Smooth muscle cell (in vitro differentiated cells): ENCODE results near the gene FAM162B. TPM values are rescaled to one million over a fixed set of nuclear protein-coding genes. Genes with fewer than 3 reads are reported as not detected.

Experiments used
- DNase-seq: peaks from one replicate; lab custom pipeline; 2025; ENCODE audit not compliant: unreplicated experiment; lab: John Stamatoyannopoulos, UW
- H2AFZ ChIP-seq: fragments of 200-600 bp; sonication (generic); 2 replicates; pipeline ENCODE4 v1.6.0; 2016; ENCODE audit warnings: antibody characterized with exemption, low read depth, mild to moderate bottlenecking
- H3F3A ChIP-seq: fragments of 200-600 bp; sonication (generic); 2 replicates; pipeline ENCODE4 v1.6.0; 2017; ENCODE audit warnings: antibody characterized with exemption, low read depth
- H3K27ac ChIP-seq: fragments of 200-600 bp; sonication (generic); 2 replicates; pipeline ENCODE4 v1.5.1; 2016; ENCODE audit warnings: low read depth, mild to moderate bottlenecking
- H3K27me3 ChIP-seq: fragments of 200-600 bp; sonication (generic); 2 replicates; pipeline ENCODE4 v1.6.1; 2016; ENCODE audit warnings: low read depth, mild to moderate bottlenecking
- H3K36me3 ChIP-seq: fragments of 200-600 bp; sonication (generic); 2 replicates; pipeline ENCODE4 v1.5.1; 2016; ENCODE audit warnings: low read depth
- H3K4me1 ChIP-seq: fragments of 200-600 bp; sonication (generic); 2 replicates; pipeline ENCODE4 v1.5.1; 2016; ENCODE audit warnings: low read depth
- H3K4me2 ChIP-seq: fragments of 200-600 bp; sonication (generic); 2 replicates; pipeline ENCODE4 v1.6.0; 2016; ENCODE audit warnings: mild to moderate bottlenecking
- H3K4me3 ChIP-seq: fragments of 200-600 bp; sonication (generic); 2 replicates; pipeline ENCODE4 v1.5.1; 2016; ENCODE audit warnings: mild to moderate bottlenecking
- H3K79me2 ChIP-seq: fragments of 200-600 bp; sonication (generic); 2 replicates; pipeline ENCODE4 v1.6.0; 2016; ENCODE audit warnings: low read depth, mild to moderate bottlenecking
- H3K9ac ChIP-seq: fragments of 200-600 bp; sonication (generic); 2 replicates; pipeline ENCODE4 v1.6.0; 2016; ENCODE audit warnings: low read depth
- H3K9me3 ChIP-seq: fragments of 200-600 bp; sonication (generic); replicated peaks from 2 replicates; pipeline ENCODE4 v1.5.1; 2016; ENCODE audit warnings: low read depth
- H4K20me1 ChIP-seq: fragments of 200-600 bp; sonication (generic); 2 replicates; pipeline ENCODE4 v1.6.0; 2016; ENCODE audit warnings: low read depth
- CTCF ChIP-seq: fragments of 200-600 bp; sonication (generic); IDR thresholded peaks from 2 replicates; pipeline ENCODE4 v1.5.1; 2017; ENCODE audit warnings: borderline replicate concordance, mild to moderate bottlenecking, antibody characterized with exemption; ENCODE audit not compliant: insufficient read depth, poor library complexity, severe bottlenecking
- WGBS: methylation state at CpG from one replicate; pipeline ENCODE4 v1.1.7; 2016; ENCODE audit warnings: low lambda C conversion rate; 5-methylcytosine and 5-hydroxymethylcytosine counted together
- polyA plus RNA-seq: library from polyadenylated mRNA; unstranded; fragments of >200 nt; fragmentation: Nextera tagmentation; extraction: Ambion mirVana; gene quantifications from 2 replicates; pipeline ENCODE4 v1.2.1, GENCODE V29; 2016
- total RNA-seq: library from RNA; depleted of rRNA; stranded (reverse); fragments of >200 nt; gene quantifications from 2 replicates; pipeline ENCODE4 v1.2.3, GENCODE V29; 2014

The FAM162B gene
- total and polyA plus RNA-seq, 2 experiments from 2014 or later, result 0.18 to 0.61 TPM

- Histone ChIP-seq H3K9ac (no peak overlapping the region), H3K9me3 (no peaks in the 10 kb centered on the region), H3K27me3 (peaks cover 7% of the 10 kb centered on the region), H3K79me2 (no peaks in the 10 kb centered on the region), H3K4me3 (no peak overlapping the region), H3K4me2 (no peak overlapping the region), H3K27ac (no peak overlapping the region), H3K36me3 (no peaks in the 10 kb centered on the region), H4K20me1 (no peaks in the 10 kb centered on the region), H2AFZ (no peak overlapping the region), H3F3A (no peaks in the 10 kb centered on the region), H3K4me1 (no peaks in the 10 kb centered on the region)
- WGBS, result 89% methylated on average over 1 of the region's 1 CpG
- DNase-seq, result no peak
- TF ChIP-seq CTCF, result no peak
Observed at GRCh38 chr6:116773886-116774285, 8.4 kb upstream of the FAM162B start.

DNA sequence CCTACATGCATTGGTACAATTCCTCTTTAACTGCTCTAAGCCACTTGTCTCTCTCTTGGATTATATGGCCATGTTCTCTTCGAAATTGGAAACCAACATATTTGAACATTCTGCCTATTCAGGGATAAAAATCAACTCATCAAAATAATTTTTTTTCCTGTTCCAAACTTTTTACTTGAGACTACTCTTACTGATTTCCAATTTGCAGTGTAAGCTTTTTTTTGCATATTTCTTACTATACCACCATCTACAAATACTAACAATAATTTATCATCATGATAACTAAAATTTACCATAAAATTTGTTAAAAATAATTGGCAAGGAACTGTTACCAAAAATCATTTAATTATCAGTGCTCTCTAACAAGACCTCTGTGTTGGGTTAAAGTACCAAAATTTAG is 6.9 kb upstream of the FAM162B start:
- no peak for TF ChIP-seq CTCF
- Histone ChIP-seq H3K36me3 (no peaks in the 10 kb centered on the region), H3K4me3 (no peak overlapping the region), H3K4me1 (no peaks in the 10 kb centered on the region), H3F3A (no peaks in the 10 kb centered on the region), H3K27me3 (peaks cover 7% of the 10 kb centered on the region), H3K9me3 (no peaks in the 10 kb centered on the region), H3K79me2 (no peaks in the 10 kb centered on the region), H3K27ac (no peak overlapping the region), H3K9ac (no peak overlapping the region), H4K20me1 (no peaks in the 10 kb centered on the region), H2AFZ (no peak overlapping the region), H3K4me2 (no peak overlapping the region)
- DNase-seq, result no peak
- 78% methylated on average over 1 of the region's 1 CpG for WGBS

GRCh38 chr6:116767715-116768114 is 2.2 kb upstream of the FAM162B start:
- no peak for DNase-seq
- Histone ChIP-seq H3F3A (no peaks in the 10 kb centered on the region), H3K4me2 (no peak overlapping the region), H3K4me1 (peaks cover 8% of the 10 kb centered on the region), H4K20me1 (no peaks in the 10 kb centered on the region), H3K9ac (no peak overlapping the region), H2AFZ (no peak overlapping the region), H3K27me3 (peaks cover 37% of the 10 kb centered on the region), H3K79me2 (no peaks in the 10 kb centered on the region), H3K27ac (no peak overlapping the region), H3K4me3 (no peak overlapping the region), H3K9me3 (no peaks in the 10 kb centered on the region), H3K36me3 (no peaks in the 10 kb centered on the region)
- TF ChIP-seq CTCF, result no peak
- 94% methylated on average over 2 of the region's 2 CpGs for WGBS

DNA sequence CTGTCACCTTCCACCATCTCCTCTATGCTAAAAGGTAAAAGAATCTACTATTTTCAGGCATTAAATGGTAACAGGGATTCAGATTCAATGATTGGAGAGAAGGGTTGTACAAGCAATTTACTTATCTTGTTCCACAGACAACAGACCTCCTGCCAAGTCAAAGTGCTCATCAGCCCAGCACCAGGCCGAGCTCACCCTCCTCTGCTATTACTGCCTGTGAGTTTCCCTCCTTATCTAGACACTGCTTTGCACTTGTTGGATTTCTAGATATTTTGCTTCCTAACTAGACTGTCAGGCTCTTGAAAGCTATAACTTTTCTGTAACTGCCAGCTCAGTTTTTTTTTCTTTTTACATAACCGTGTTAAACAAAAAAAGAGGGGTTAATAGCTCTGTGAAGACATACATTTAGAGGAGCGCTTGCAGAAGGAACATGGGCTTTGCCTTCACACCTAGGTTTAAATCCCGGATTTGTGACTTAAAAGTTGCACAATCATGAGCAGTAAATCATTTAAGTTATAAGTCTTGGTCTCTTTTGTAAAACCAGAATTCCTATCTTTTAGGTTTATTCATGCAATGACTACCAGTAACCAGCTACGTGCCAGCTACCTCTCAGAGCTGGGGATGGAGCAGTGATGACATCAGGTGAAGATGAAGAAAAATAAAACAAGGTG is 1.1 kb upstream of the FAM162B start:
- H3K4me3 ChIP-seq, result no peak overlapping the region
- WGBS, result 74% methylated on average over 5 of the region's 5 CpGs
- peaks cover 8% of the 10 kb centered on the region for H3K4me1 ChIP-seq
- H3K27ac ChIP-seq, result no peak overlapping the region
- H3K36me3 ChIP-seq, result no peaks in the 10 kb centered on the region
- H3K4me2 ChIP-seq, result no peak overlapping the region
- H3K9me3 ChIP-seq, result no peaks in the 10 kb centered on the region
- H3K27me3 ChIP-seq, result peaks cover 37% of the 10 kb centered on the region
- no peaks in the 10 kb centered on the region for H4K20me1 ChIP-seq
- H3K79me2 ChIP-seq, result no peaks in the 10 kb centered on the region
- no peak for DNase-seq
- no peak overlapping the region for H2AFZ ChIP-seq
- TF ChIP-seq CTCF, result no peak
- no peak overlapping the region for H3K9ac ChIP-seq
- no peaks in the 10 kb centered on the region for H3F3A ChIP-seq
